DOHH2 (cell line): ENCODE results near the gene CCDC85A.

Experiments used
- H3F3A ChIP-seq: fragments of 200-600 bp; sonication (generic), shearing (Covaris generic); 2 replicates; pipeline ENCODE4 v1.6.0; 2016; ENCODE audit warnings: antibody characterized with exemption, mild to moderate bottlenecking; ENCODE audit not compliant: control insufficient read depth, insufficient read depth
- H3K27ac ChIP-seq: fragments of 200-600 bp; sonication (generic); 2 replicates; pipeline ENCODE4 v1.5.1; 2014; ENCODE audit warnings: low read depth, mild to moderate bottlenecking, low read length, moderate library complexity
- H3K27me3 ChIP-seq: fragments of 200-600 bp; sonication (generic); 2 replicates; pipeline ENCODE4 v1.6.1; 2014; ENCODE audit warnings: mild to moderate bottlenecking, low read length, mixed read lengths; ENCODE audit not compliant: control insufficient read depth
- H3K36me3 ChIP-seq: fragments of 200-600 bp; sonication (generic); 2 replicates; pipeline ENCODE4 v1.6.1; 2014; ENCODE audit warnings: mild to moderate bottlenecking, low read length, moderate library complexity, mixed read lengths; ENCODE audit not compliant: control insufficient read depth
- H3K4me1 ChIP-seq: fragments of 200-600 bp; sonication (generic); 2 replicates; pipeline ENCODE4 v1.6.1; 2014; ENCODE audit warnings: mild to moderate bottlenecking, low read length, mixed read lengths; ENCODE audit not compliant: control insufficient read depth
- H3K4me2 ChIP-seq: fragments of 200-600 bp; sonication (generic); 2 replicates; pipeline ENCODE4 v1.6.0; 2014; ENCODE audit warnings: mild to moderate bottlenecking, low read length, moderate library complexity
- H3K4me3 ChIP-seq: fragments of 200-600 bp; sonication (generic); 2 replicates; pipeline ENCODE4 v1.5.1; 2014; ENCODE audit warnings: mild to moderate bottlenecking, low read length, mixed read lengths
- H3K79me2 ChIP-seq: fragments of 200-600 bp; sonication (generic); 2 replicates; pipeline ENCODE4 v1.6.1; 2014; ENCODE audit warnings: mild to moderate bottlenecking, low read length, mixed read lengths; ENCODE audit not compliant: control insufficient read depth
- H3K9me2 ChIP-seq: fragments of 200-600 bp; sonication (generic); replicated peaks from 2 replicates; pipeline ENCODE4 v1.6.1; 2014; ENCODE audit warnings: mild to moderate bottlenecking, low read length, mixed read lengths; ENCODE audit not compliant: control insufficient read depth
- H3K9me3 ChIP-seq: fragments of 200-600 bp; sonication (generic); 2 replicates; pipeline ENCODE4 v1.6.1; 2014; ENCODE audit warnings: antibody characterized with exemption, low read length, mixed read lengths; ENCODE audit not compliant: control insufficient read depth, insufficient read depth
- H4K20me1 ChIP-seq: fragments of 200-600 bp; sonication (generic); 2 replicates; pipeline ENCODE4 v1.6.0; 2014; ENCODE audit warnings: low read depth, mild to moderate bottlenecking, antibody characterized with exemption, low read length, moderate library complexity; ENCODE audit not compliant: control insufficient read depth, insufficient read depth
- CTCF ChIP-seq: fragments of 200-600 bp; sonication (generic); IDR thresholded peaks from one replicate; pipeline ENCODE4 v1.5.1; 2014; ENCODE audit warnings: antibody characterized with exemption, mild to moderate bottlenecking, low read depth, low read length; ENCODE audit not compliant: poor library complexity, severe bottlenecking
- EZH2phosphoT487 ChIP-seq: fragments of 200-600 bp; sonication (generic); IDR thresholded peaks from 2 replicates; pipeline ENCODE4 v1.6.1; 2017; ENCODE audit warnings: borderline replicate concordance, mild to moderate bottlenecking, antibody characterized with exemption, low read length, moderate library complexity, mixed read lengths

The CCDC85A gene

GRCh38 chr2:56263876-56264275 is 80.1 kb downstream of the CCDC85A start:
- Histone ChIP-seq H3F3A (no peaks in the 10 kb centered on the region), H3K27me3 (no peaks in the 10 kb centered on the region), H3K9me3 (no peaks in the 10 kb centered on the region; the same call in 1 of the 2 replicates), H3K27ac (no peak overlapping the region), H3K9me2 (no peaks in the 10 kb centered on the region), H3K4me3 (no peak overlapping the region), H4K20me1 (no peaks in the 10 kb centered on the region), H3K79me2 (no peaks in the 10 kb centered on the region), H3K36me3 (no peaks in the 10 kb centered on the region), H3K4me2 (no peak overlapping the region), H3K4me1 (no peaks in the 10 kb centered on the region)
- TF ChIP-seq CTCF (no peak), EZH2phosphoT487 (no peak)

GRCh38 chr2:56266761-56267414 is 83.1 kb downstream of the CCDC85A start:
- no peaks in the 10 kb centered on the region for H3K27me3 ChIP-seq
- H3K27ac ChIP-seq = no peak overlapping the region
- H3K9me3 ChIP-seq = no peaks in the 10 kb centered on the region
- H4K20me1 ChIP-seq = no peaks in the 10 kb centered on the region
- no peak overlapping the region for H3K4me3 ChIP-seq
- H3K4me1 ChIP-seq = no peaks in the 10 kb centered on the region
- TF ChIP-seq CTCF (no peak), EZH2phosphoT487 (no peak)
- H3K36me3 ChIP-seq = no peaks in the 10 kb centered on the region
- H3K79me2 ChIP-seq = no peaks in the 10 kb centered on the region
- no peak overlapping the region for H3K4me2 ChIP-seq
- no peaks in the 10 kb centered on the region for H3F3A ChIP-seq
- no peaks in the 10 kb centered on the region for H3K9me2 ChIP-seq

GRCh38 chr2:56267415-56267788 is 83.6 kb downstream of the CCDC85A start:
- Histone ChIP-seq H3K27ac (no peak overlapping the region), H3K4me3 (no peak overlapping the region), H3K4me1 (no peaks in the 10 kb centered on the region), H3K4me2 (no peak overlapping the region), H3F3A (no peaks in the 10 kb centered on the region), H3K9me2 (no peaks in the 10 kb centered on the region), H4K20me1 (no peaks in the 10 kb centered on the region), H3K36me3 (no peaks in the 10 kb centered on the region), H3K9me3 (no peaks in the 10 kb centered on the region), H3K79me2 (no peaks in the 10 kb centered on the region), H3K27me3 (no peaks in the 10 kb centered on the region)
- no peak for TF ChIP-seq CTCF
- TF ChIP-seq EZH2phosphoT487 = no peak
